H9 (cell line): ENCODE data around the gene DPH6. TPM values are rescaled to one million over a fixed set of nuclear protein-coding genes. Genes with fewer than 3 reads are reported as not detected.
A peak's percentile ranks its signal among the peaks of the same experiment; 100 is the strongest.

Experiments
- DNase-seq: peaks from one replicate; pipeline ENCODE4 v3.0.0-alpha.2; 2017
- H2AFZ ChIP-seq: one replicate; pipeline ENCODE4 v1.6.1; 2013; ENCODE audit warnings: mild to moderate bottlenecking, low read length, control low read depth, moderate library complexity
- H2AK5ac ChIP-seq: 2 replicates; pipeline ENCODE4 v1.6.1; 2013; ENCODE audit warnings: low read length, control low read depth, mixed read lengths; ENCODE audit not compliant: insufficient read length
- H2BK120ac ChIP-seq: one replicate; pipeline ENCODE4 v1.6.1; 2013; ENCODE audit warnings: low read depth, mild to moderate bottlenecking, low read length, control low read depth, inconsistent platforms; ENCODE audit not compliant: poor library complexity, severe bottlenecking
- H2BK12ac ChIP-seq: 2 replicates; pipeline ENCODE4 v1.6.1; 2013; ENCODE audit warnings: low read length, control low read depth, mixed read lengths, low read depth; ENCODE audit not compliant: insufficient read length
- H2BK15ac ChIP-seq: 2 replicates; pipeline ENCODE4 v1.6.1; 2013; ENCODE audit warnings: low read depth, low read length, control low read depth
- H2BK20ac ChIP-seq: one replicate; pipeline ENCODE4 v1.6.1; 2013; ENCODE audit warnings: low read depth, mild to moderate bottlenecking, low read length, control low read depth, inconsistent platforms; ENCODE audit not compliant: poor library complexity, severe bottlenecking
- H2BK5ac ChIP-seq: 2 replicates; pipeline ENCODE4 v1.6.1; 2013; ENCODE audit warnings: low read length, control low read depth, mixed read lengths; ENCODE audit not compliant: insufficient read length
- H3K14ac ChIP-seq: 2 replicates; pipeline ENCODE4 v1.6.1; 2013; ENCODE audit warnings: low read length, control low read depth; ENCODE audit not compliant: insufficient read depth
- H3K18ac ChIP-seq: 2 replicates; pipeline ENCODE4 v1.6.1; 2013; ENCODE audit warnings: low read depth, mild to moderate bottlenecking, mixed read lengths, low read length, control low read depth; ENCODE audit not compliant: insufficient read length
- H3K23ac ChIP-seq: 2 replicates; pipeline ENCODE4 v1.6.1; 2013; ENCODE audit warnings: low read length, control low read depth, mixed read lengths, low read depth; ENCODE audit not compliant: insufficient read length
- H3K23me2 ChIP-seq: 2 replicates; pipeline ENCODE4 v1.6.1; 2013; ENCODE audit warnings: low read depth, mild to moderate bottlenecking, mixed read lengths, low read length, control low read depth; ENCODE audit not compliant: insufficient read length, poor library complexity, severe bottlenecking
- H3K27ac ChIP-seq: 2 replicates; pipeline ENCODE4 v1.5.1; 2013; ENCODE audit warnings: low read length, control low read depth, mixed read lengths, low read depth; ENCODE audit not compliant: insufficient read length
- H3K27me3 ChIP-seq: 2 replicates; pipeline ENCODE4 v1.6.1; 2013; ENCODE audit warnings: low read length, control low read depth, inconsistent platforms; ENCODE audit not compliant: insufficient read depth
- H3K4ac ChIP-seq: 2 replicates; pipeline ENCODE4 v1.6.1; 2013; ENCODE audit warnings: low read depth, mild to moderate bottlenecking, control low read depth, inconsistent platforms, low read length, moderate library complexity
- H3K4me1 ChIP-seq: 2 replicates; pipeline ENCODE4 v1.6.1; 2013; ENCODE audit warnings: low read length, control low read depth, inconsistent platforms; ENCODE audit not compliant: insufficient read depth
- H3K4me2 ChIP-seq: 2 replicates; pipeline ENCODE4 v1.6.1; 2013; ENCODE audit warnings: low read length, control low read depth, mixed read lengths; ENCODE audit not compliant: insufficient read length, insufficient read depth
- H3K56ac ChIP-seq: 2 replicates; pipeline ENCODE4 v1.6.1; 2013; ENCODE audit warnings: low read depth, mild to moderate bottlenecking, mixed read lengths, low read length, control low read depth; ENCODE audit not compliant: insufficient read length
- H3K79me1 ChIP-seq: 2 replicates; pipeline ENCODE4 v1.6.1; 2013; ENCODE audit warnings: low read depth, mild to moderate bottlenecking, moderate library complexity, low read length, control low read depth, inconsistent platforms; ENCODE audit not compliant: insufficient read depth, poor library complexity, severe bottlenecking
- H3K79me2 ChIP-seq: 2 replicates; pipeline ENCODE4 v1.6.1; 2013; ENCODE audit warnings: low read length, control low read depth, inconsistent platforms; ENCODE audit not compliant: insufficient read depth
- H3K9ac ChIP-seq: 2 replicates; pipeline ENCODE4 v1.6.1; 2013; ENCODE audit warnings: low read length, control low read depth, mixed read lengths; ENCODE audit not compliant: insufficient read length; ENCODE audit errors: extremely low read depth
- H3K9me3 ChIP-seq: one replicate; pipeline ENCODE4 v1.6.1; 2013; ENCODE audit warnings: low read depth, low read length, inconsistent platforms; ENCODE audit not compliant: control insufficient read depth
- H3T11ph ChIP-seq: one replicate; pipeline ENCODE4 v1.6.1; 2013; ENCODE audit warnings: mild to moderate bottlenecking, low read length, control low read depth, inconsistent platforms
- H4K20me1 ChIP-seq: one replicate; pipeline ENCODE4 v1.6.1; 2013; ENCODE audit not compliant: control insufficient read depth, insufficient read length, insufficient read depth
- H4K5ac ChIP-seq: 2 replicates; pipeline ENCODE4 v1.6.1; 2013; ENCODE audit warnings: low read depth, mild to moderate bottlenecking, mixed read lengths, low read length, control low read depth; ENCODE audit not compliant: insufficient read length
- H4K8ac ChIP-seq: replicated peaks from 2 replicates; pipeline ENCODE4 v1.6.1; 2013; ENCODE audit warnings: low read length, control low read depth, mixed read lengths, low read depth; ENCODE audit not compliant: insufficient read length
- H4K91ac ChIP-seq: 2 replicates; pipeline ENCODE4 v1.6.1; 2013; ENCODE audit warnings: low read depth, mild to moderate bottlenecking, moderate library complexity, mixed read lengths, low read length, control low read depth; ENCODE audit not compliant: insufficient read length
- H3K27ac Mint-ChIP-seq, 3 experiments: 2 replicates in 2 of 3; 3 replicates in 1 of 3; pipeline ENCODE4 v1.8.0; 2020 to 2021; ENCODE audit warnings: mixed read lengths in 3 of 3, mild to moderate bottlenecking in 1 of 3, moderate library complexity in 1 of 3
- H3K27me3 Mint-ChIP-seq: 2 replicates; pipeline ENCODE4 v1.8.0; 2021; ENCODE audit warnings: low read depth, mild to moderate bottlenecking, moderate library complexity, mixed read lengths
- H3K36me3 Mint-ChIP-seq, 3 experiments: 2 replicates in 2 of 3; 3 replicates in 1 of 3; pipeline ENCODE4 v1.8.0; 2020 to 2021; ENCODE audit warnings: low read depth in 3 of 3, mixed read lengths in 3 of 3; ENCODE audit not compliant: insufficient read depth in 1 of 3
- H3K4me1 Mint-ChIP-seq, 2 experiments: 2 replicates each; pipeline ENCODE4 v1.8.0; 2020; ENCODE audit warnings: mixed read lengths in 2 of 2
- H3K4me3 Mint-ChIP-seq, 2 experiments: 2 replicates in 1 of 2; 3 replicates in 1 of 2; pipeline ENCODE4 v1.8.0; 2020 to 2021; ENCODE audit warnings: mild to moderate bottlenecking in 2 of 2, mixed read lengths in 2 of 2, moderate library complexity in 1 of 2
- H3K9me3 Mint-ChIP-seq, 2 experiments: 2 replicates in 1 of 2; 3 replicates in 1 of 2; pipeline ENCODE4 v1.8.0; 2020; ENCODE audit warnings: mild to moderate bottlenecking in 2 of 2, mixed read lengths in 2 of 2, moderate library complexity in 1 of 2
- CTCF ChIP-seq: fragments of 200-600 bp; sonication (generic); conservative IDR thresholded peaks from 3 replicates; pipeline ENCODE4 v1.8.0; 2021; ENCODE audit warnings: antibody characterized with exemption, mild to moderate bottlenecking
- WGBS: extraction: QIAGEN DNeasy Blood & Tissue Kit; methylation state at CpG from one replicate; pipeline ENCODE4 v1.1.7; 2013; ENCODE audit warnings: missing lambda C conversion rate, low lambda C conversion rate, mixed read lengths; ENCODE audit not compliant: insufficient read length; ENCODE audit errors: extremely low coverage; 5-methylcytosine and 5-hydroxymethylcytosine counted together
- total RNA-seq: library from RNA; stranded (reverse); gene quantifications from 2 replicates; pipeline ENCODE4 v1.2.1, GENCODE V29; 2021

Gene DPH6
- total RNA-seq, 1 experiment from 2014 or later: 42.0 TPM

DNA sequence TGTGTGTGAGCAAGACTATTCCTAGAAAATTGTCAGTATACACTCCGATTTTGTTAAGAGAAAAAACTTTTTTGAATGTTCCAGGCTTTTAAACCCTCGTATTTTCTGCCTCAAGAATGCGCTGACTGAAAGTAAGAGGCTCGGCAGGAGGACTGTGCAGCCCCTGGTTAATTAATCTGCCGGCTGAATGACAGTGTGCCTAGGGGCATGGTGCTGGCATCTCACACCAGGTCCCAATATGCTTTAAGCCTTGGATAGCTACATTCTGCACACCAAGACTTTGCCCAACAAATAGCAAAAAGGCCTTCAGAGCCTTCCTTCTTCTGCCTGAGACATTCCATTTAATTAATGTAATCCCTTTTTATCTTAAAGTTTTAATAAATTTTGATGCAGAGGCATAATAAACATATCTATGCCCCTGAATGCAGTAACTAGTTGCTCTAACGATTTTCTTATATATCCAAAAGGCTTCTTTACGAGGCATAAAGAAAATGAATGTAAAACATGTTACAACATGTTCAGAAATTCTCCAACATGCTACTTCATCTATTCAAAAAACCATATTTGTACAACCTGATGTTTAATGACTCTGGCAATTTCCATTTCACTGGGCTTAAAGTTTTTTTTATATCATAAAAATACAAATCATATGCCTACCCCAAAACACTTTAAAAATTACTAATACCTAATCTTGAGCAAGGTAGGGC, 37.9 kb downstream of the DPH6 start:
- Histone ChIP-seq H4K8ac (no peak overlapping the region), H2BK120ac (no peak overlapping the region), H3K4me1 (no peaks in the 10 kb centered on the region; the same call in 1 of the 2 replicates), H2BK15ac (no peak overlapping the region), H2AFZ (no peak overlapping the region), H4K5ac (no peak overlapping the region), H3K56ac (no peak overlapping the region), H3K23me2 (no peaks in the 10 kb centered on the region), H4K20me1 (no peaks in the 10 kb centered on the region), H2BK12ac (no peak overlapping the region), H3K4me2 (no peak overlapping the region), H3K23ac (no peak overlapping the region), H3K4ac (no peak overlapping the region), H3K27me3 (no peaks in the 10 kb centered on the region), H3K14ac (no peak overlapping the region), H3K79me2 (no peaks in the 10 kb centered on the region), H3K27ac (no peak overlapping the region), H3T11ph (no peak overlapping the region), H2AK5ac (no peak overlapping the region), H3K9me3 (no peaks in the 10 kb centered on the region), H2BK5ac (no peak overlapping the region), H3K9ac (no peak overlapping the region), H3K79me1 (no peaks in the 10 kb centered on the region), H4K91ac (no peak overlapping the region), H2BK20ac (no peak overlapping the region), H3K18ac (no peak overlapping the region)
- DNase-seq: no peak
- WGBS: no CpG with 5 or more reads among the region's 7 CpGs
- H3K27me3 Mint-ChIP-seq: no peaks in the 10 kb centered on the region
- H3K4me3 Mint-ChIP-seq: no peak overlapping the region
- H3K36me3 Mint-ChIP-seq: no peaks in the 10 kb centered on the region
- 0 out of 7 replicates have a peak overlapping the region, but pooled peaks of 1 of the 3 experiments have one; percentile 72 for H3K27ac Mint-ChIP-seq
- no peaks in the 10 kb centered on the region for H3K9me3 Mint-ChIP-seq
- H3K4me1 Mint-ChIP-seq: peaks cover 7 to 11% of the 10 kb centered on the region in 2 experiments
- TF ChIP-seq CTCF: no peak
